ENCODE measurements around the gene LCP2.

The LCP2 gene

DNA sequence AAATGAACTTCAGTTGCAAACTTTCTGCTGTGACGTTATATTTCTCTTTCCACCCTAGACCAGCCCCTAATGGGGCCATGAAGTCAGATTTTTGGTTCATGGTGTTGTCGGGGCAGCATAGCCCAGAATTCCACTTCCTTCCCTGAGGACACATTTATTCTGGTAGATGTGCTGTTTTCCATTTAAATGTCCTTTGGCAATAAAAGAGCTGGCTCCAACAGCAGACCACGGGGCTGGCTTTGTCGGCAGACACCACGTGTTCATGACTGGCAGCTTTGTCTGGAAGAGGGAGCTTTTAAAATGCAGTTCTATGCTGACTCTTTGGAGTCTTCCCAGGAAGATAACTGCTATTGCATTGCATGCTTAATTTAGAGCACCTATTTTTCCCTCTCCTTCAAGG lies 17.6 kb upstream of the LCP2 start:
- Histone ChIP-seq H3K4me3 (replicated peaks; ENCODE audit: insufficient read depth, low read length) (no peak overlapping the region), H3K27me3 (ENCODE audit: insufficient read depth, poor library complexity, severe bottlenecking) (no peaks in the 10 kb centered on the region), H3K27ac (replicated peaks) (no peak overlapping the region)
- TF ChIP-seq SPI1 (IDR thresholded peaks at IDR 0.05; ENCODE audit: borderline replicate concordance, low read depth), result no peak
- TF ChIP-seq, protein P1, sequence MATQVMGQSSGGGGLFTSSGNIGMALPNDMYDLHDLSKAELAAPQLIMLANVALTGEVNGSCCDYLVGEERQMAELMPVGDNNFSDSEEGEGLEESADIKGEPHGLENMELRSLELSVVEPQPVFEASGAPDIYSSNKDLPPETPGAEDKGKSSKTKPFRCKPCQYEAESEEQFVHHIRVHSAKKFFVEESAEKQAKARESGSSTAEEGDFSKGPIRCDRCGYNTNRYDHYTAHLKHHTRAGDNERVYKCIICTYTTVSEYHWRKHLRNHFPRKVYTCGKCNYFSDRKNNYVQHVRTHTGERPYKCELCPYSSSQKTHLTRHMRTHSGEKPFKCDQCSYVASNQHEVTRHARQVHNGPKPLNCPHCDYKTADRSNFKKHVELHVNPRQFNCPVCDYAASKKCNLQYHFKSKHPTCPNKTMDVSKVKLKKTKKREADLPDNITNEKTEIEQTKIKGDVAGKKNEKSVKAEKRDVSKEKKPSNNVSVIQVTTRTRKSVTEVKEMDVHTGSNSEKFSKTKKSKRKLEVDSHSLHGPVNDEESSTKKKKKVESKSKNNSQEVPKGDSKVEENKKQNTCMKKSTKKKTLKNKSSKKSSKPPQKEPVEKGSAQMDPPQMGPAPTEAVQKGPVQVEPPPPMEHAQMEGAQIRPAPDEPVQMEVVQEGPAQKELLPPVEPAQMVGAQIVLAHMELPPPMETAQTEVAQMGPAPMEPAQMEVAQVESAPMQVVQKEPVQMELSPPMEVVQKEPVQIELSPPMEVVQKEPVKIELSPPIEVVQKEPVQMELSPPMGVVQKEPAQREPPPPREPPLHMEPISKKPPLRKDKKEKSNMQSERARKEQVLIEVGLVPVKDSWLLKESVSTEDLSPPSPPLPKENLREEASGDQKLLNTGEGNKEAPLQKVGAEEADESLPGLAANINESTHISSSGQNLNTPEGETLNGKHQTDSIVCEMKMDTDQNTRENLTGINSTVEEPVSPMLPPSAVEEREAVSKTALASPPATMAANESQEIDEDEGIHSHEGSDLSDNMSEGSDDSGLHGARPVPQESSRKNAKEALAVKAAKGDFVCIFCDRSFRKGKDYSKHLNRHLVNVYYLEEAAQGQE (IDR thresholded peaks at IDR 0.05; ENCODE audit: insufficient replicate concordance, low read depth), result no peak
- TF ChIP-seq, protein P2, sequence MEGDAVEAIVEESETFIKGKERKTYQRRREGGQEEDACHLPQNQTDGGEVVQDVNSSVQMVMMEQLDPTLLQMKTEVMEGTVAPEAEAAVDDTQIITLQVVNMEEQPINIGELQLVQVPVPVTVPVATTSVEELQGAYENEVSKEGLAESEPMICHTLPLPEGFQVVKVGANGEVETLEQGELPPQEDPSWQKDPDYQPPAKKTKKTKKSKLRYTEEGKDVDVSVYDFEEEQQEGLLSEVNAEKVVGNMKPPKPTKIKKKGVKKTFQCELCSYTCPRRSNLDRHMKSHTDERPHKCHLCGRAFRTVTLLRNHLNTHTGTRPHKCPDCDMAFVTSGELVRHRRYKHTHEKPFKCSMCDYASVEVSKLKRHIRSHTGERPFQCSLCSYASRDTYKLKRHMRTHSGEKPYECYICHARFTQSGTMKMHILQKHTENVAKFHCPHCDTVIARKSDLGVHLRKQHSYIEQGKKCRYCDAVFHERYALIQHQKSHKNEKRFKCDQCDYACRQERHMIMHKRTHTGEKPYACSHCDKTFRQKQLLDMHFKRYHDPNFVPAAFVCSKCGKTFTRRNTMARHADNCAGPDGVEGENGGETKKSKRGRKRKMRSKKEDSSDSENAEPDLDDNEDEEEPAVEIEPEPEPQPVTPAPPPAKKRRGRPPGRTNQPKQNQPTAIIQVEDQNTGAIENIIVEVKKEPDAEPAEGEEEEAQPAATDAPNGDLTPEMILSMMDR (IDR thresholded peaks at IDR 0.05; ENCODE audit: insufficient read depth, low read length), result no peak
- TF ChIP-seq POLR2AphosphoS5 (IDR thresholded peaks at IDR 0.05; ENCODE audit: low read depth), result no peak
- TF ChIP-seq GABPA (IDR thresholded peaks at IDR 0.05; ENCODE audit: low read depth), result no peak
- DNase-seq (ENCODE audit: low read depth in 1 of 2, low spot score in 1 of 2), result no peak

DNA sequence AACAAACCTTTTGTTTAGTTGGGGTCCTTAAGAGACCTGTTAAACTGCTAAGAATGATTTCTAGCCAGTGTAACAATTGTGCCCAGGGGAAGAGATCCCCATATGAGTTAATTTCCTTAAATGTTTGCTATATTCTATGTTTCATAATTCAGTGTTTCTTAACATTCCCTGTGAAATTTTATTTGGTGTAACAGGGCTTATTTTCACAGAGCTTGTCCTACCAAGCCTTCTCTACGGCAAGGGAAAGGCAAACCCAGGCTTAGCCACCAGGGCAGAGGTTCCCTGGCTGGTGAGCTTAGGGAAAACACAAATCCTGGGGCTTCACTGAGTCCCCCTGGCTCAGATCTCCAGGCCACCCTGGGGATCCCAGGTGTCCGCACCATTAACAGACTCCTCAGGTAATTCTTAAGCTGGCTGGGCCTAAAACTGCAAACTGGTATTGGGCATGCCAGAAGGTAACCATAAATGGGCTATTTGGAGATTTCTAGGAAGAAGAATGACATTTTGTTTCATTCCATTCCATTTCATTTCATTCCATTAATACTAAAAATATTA lies 17.0 kb upstream of the LCP2 start:
- DNase-seq (ENCODE audit: low read depth in 1 of 2, low spot score in 1 of 2), result no peak
- H3K27ac ChIP-seq (replicated peaks), result no peak overlapping the region
- TF ChIP-seq, protein P2 (IDR thresholded peaks at IDR 0.05; ENCODE audit: insufficient read depth, low read length), result no peak
- no peak for TF ChIP-seq GABPA (IDR thresholded peaks at IDR 0.05; ENCODE audit: low read depth)
- TF ChIP-seq, protein P1 (IDR thresholded peaks at IDR 0.05; ENCODE audit: insufficient replicate concordance, low read depth), result no peak
- TF ChIP-seq SPI1 (IDR thresholded peaks at IDR 0.05; ENCODE audit: borderline replicate concordance, low read depth), result no peak
- no peak for TF ChIP-seq POLR2AphosphoS5 (IDR thresholded peaks at IDR 0.05; ENCODE audit: low read depth)
- H3K27me3 ChIP-seq (ENCODE audit: insufficient read depth, poor library complexity, severe bottlenecking), result no peaks in the 10 kb centered on the region
- H3K4me3 ChIP-seq (replicated peaks; ENCODE audit: insufficient read depth, low read length), result no peak overlapping the region

DNA sequence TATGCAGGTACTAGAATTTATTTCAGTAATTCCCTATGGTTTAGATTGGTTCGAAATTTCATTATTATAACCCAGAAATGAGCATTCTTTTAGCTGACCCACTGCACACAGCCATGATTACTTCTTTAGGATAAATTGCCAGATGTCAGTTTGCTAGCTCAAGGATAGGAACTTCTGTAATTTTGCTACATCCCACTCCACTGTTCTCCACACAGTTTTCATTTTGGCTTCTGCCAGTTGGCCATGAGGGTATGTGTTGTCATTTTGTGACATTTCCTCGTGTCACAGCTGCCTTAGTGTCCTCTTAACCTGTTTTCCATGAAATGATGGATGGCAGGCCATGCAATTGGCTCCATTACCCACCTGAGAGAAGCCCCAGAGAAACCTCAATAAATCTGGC lies 16.2 kb upstream of the LCP2 start:
- DNase-seq (ENCODE audit: low read depth in 1 of 2, low spot score in 1 of 2), result no peak
- TF ChIP-seq POLR2AphosphoS5 (IDR thresholded peaks at IDR 0.05; ENCODE audit: low read depth), result no peak
- no peak for TF ChIP-seq SPI1 (IDR thresholded peaks at IDR 0.05; ENCODE audit: borderline replicate concordance, low read depth)
- TF ChIP-seq GABPA (IDR thresholded peaks at IDR 0.05; ENCODE audit: low read depth), result no peak
- TF ChIP-seq, protein P1 (IDR thresholded peaks at IDR 0.05; ENCODE audit: insufficient replicate concordance, low read depth), result no peak
- TF ChIP-seq, protein P2 (IDR thresholded peaks at IDR 0.05; ENCODE audit: insufficient read depth, low read length), result no peak
- Histone ChIP-seq H3K27me3 (ENCODE audit: insufficient read depth, poor library complexity, severe bottlenecking) (no peaks in the 10 kb centered on the region), H3K27ac (replicated peaks) (no peak overlapping the region), H3K4me3 (replicated peaks; ENCODE audit: insufficient read depth, low read length) (no peak overlapping the region)
